WERI-Rb-1 (cell line): ENCODE measurements around the gene KSR1.

ENCODE experiments used
- DNase-seq: peaks from one replicate; pipeline ENCODE4 v3.0.0-alpha.2; 2020
- H3K27ac ChIP-seq: fragments of 250-450 bp; sonication (Bioruptor Pico); 2 replicates; pipeline ENCODE4 v1.5.1; 2020; ENCODE audit warnings: mild to moderate bottlenecking, moderate library complexity
- H3K27me3 ChIP-seq: fragments of 250-450 bp; sonication (Bioruptor Pico); 2 replicates; pipeline ENCODE4 v1.5.1; 2021; ENCODE audit warnings: mild to moderate bottlenecking, low read depth, moderate library complexity; ENCODE audit not compliant: insufficient read depth, severe bottlenecking
- H3K36me3 ChIP-seq: fragments of 250-450 bp; sonication (Bioruptor Pico); 2 replicates; pipeline ENCODE4 v1.5.1; 2020; ENCODE audit warnings: mild to moderate bottlenecking, moderate library complexity
- H3K4me3 ChIP-seq: 2 replicates; pipeline ENCODE4 v1.5.1; 2011; ENCODE audit warnings: low read depth, mild to moderate bottlenecking, control low read depth, low read length
- H3K9me3 ChIP-seq: fragments of 250-450 bp; sonication (Bioruptor Pico); 2 replicates; pipeline ENCODE4 v1.5.1; 2021; ENCODE audit warnings: mild to moderate bottlenecking, moderate library complexity; ENCODE audit not compliant: severe bottlenecking
- TF ChIP-seq, protein P1 (sequence below): IDR thresholded peaks from 2 replicates; pipeline ENCODE4 v1.5.1; 2011; ENCODE audit warnings: low read depth, mild to moderate bottlenecking, control low read depth, inconsistent platforms, low read length

Gene KSR1

DNA sequence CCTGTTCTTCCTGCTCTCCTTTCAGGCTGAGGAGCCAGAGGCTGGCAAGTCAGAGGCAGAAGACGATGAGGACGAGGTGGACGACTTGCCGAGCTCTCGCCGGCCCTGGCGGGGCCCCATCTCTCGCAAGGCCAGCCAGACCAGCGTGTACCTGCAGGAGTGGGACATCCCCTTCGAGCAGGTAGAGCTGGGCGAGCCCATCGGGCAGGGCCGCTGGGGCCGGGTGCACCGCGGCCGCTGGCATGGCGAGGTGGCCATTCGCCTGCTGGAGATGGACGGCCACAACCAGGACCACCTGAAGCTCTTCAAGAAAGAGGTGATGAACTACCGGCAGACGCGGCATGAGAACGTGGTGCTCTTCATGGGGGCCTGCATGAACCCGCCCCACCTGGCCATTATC lies 149.2 kb downstream of the KSR1 start:
- H3K4me3 ChIP-seq = no peak overlapping the region
- H3K36me3 ChIP-seq = peaks cover 77% of the 10 kb centered on the region
- TF ChIP-seq, protein P1, sequence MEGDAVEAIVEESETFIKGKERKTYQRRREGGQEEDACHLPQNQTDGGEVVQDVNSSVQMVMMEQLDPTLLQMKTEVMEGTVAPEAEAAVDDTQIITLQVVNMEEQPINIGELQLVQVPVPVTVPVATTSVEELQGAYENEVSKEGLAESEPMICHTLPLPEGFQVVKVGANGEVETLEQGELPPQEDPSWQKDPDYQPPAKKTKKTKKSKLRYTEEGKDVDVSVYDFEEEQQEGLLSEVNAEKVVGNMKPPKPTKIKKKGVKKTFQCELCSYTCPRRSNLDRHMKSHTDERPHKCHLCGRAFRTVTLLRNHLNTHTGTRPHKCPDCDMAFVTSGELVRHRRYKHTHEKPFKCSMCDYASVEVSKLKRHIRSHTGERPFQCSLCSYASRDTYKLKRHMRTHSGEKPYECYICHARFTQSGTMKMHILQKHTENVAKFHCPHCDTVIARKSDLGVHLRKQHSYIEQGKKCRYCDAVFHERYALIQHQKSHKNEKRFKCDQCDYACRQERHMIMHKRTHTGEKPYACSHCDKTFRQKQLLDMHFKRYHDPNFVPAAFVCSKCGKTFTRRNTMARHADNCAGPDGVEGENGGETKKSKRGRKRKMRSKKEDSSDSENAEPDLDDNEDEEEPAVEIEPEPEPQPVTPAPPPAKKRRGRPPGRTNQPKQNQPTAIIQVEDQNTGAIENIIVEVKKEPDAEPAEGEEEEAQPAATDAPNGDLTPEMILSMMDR = no peak
- no peaks in the 10 kb centered on the region for H3K27me3 ChIP-seq
- H3K27ac ChIP-seq = no peak overlapping the region
- H3K9me3 ChIP-seq = no peaks in the 10 kb centered on the region
- no peak for DNase-seq

DNA sequence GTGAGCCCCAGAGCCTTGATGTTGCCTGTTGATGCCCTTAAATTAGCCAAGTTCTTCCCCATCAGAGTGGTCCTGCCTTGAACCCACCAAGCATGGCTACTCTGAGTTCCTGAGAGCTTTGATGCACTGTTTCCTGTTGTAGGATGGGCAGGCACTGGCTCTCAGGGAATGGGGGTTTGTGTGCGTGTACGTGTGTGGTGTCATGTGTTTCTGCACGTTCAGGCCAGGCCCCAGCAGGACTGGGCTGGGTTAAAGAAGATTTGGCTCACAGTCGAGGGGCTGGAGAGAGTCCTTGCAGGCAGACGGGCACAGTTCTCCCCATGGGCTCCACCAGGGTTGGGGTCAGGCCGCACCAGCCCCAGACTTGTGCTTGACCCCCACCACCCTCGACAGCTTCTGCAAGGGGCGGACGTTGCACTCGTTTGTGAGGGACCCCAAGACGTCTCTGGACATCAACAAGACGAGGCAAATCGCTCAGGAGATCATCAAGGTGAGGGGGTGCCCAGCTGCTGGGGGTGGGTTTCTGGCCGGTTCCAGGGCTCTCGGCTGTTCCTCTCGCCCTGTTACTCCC lies 151.4 kb downstream of the KSR1 start:
- peaks cover 77% of the 10 kb centered on the region for H3K36me3 ChIP-seq
- H3K4me3 ChIP-seq = no peak overlapping the region
- TF ChIP-seq, protein P1 = no peak
- no peaks in the 10 kb centered on the region for H3K9me3 ChIP-seq
- no peak for DNase-seq
- H3K27ac ChIP-seq = no peak overlapping the region
- no peaks in the 10 kb centered on the region for H3K27me3 ChIP-seq

DNA sequence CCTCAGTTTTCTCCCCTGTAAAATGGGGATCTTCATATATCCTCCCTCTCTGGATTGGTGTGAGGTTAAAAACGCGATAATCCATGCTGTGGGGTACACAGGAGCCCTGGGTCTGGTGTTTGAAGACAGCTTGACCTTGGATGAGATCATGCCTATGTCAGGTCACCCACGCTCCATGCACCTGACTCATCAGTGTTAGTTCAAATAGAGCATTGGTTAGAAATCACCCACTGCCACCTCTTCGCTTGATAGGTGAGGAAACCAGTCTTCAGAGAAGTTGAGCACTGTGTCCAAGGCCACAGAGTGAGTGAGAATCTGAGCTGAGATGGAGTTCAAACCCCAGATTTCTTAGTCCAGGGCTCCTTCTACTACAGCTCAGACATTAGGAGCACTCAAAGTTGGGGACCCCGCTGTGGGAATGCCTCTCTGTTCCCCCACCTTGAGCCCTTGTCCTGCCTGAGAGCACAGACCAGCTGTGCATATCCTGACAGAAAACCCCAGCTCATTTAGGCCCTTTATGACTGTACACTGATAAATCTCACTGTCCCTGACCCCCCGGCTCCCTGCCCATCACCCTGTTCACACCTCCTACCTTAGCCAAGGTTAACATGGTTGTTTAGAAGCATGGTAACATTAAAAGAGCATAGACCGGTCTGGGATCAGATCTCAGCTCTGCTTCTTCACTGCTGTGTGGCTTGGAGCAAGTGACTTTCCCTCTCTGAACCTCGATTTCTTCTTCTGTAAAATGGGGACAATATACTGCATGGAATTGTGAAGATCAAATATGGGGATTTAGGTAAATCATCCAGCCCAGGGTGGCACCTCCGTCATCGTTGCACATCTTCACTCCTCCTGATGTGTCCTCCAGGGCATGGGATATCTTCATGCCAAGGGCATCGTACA lies 152.3 kb downstream of the KSR1 start:
- no peak for DNase-seq
- Histone ChIP-seq H3K27ac (no peak overlapping the region), H3K4me3 (no peak overlapping the region), H3K36me3 (peaks cover 84% of the 10 kb centered on the region), H3K9me3 (no peaks in the 10 kb centered on the region), H3K27me3 (no peaks in the 10 kb centered on the region)
- TF ChIP-seq, protein P1 = no peak

DNA sequence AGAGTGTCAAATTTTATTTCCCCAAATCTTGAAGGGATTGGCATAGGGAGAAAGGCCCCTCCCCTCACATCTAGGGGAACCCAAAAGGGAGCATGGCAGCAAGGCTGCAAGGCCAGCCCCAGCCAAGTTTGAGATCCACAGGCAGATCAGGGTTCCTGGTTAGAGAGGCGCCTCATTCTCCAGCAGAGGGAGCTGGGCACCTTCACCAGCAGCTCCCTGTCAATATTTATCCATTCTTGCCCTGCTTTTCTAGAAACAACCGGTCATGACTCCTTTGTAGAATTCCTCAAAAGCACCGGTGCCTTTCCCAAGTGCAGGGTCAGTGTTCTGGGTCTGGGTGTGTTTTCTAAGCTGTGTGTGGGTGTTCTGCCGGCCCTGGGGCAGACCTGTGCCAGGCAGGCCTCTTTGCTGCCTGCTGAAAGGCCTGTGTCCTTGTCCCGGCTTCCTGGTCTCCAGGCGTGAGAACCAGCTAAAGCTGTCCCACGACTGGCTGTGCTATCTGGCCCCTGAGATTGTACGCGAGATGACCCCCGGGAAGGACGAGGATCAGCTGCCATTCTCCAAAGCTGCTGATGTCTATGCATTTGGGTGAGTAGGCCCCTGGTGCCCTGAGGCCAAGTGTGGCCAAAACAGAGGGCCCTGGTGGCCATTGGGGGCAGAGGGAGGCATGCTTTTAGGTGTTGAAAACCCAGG lies 153.5 kb downstream of the KSR1 start:
- Histone ChIP-seq H3K27ac (no peak overlapping the region), H3K4me3 (no peak overlapping the region), H3K9me3 (no peaks in the 10 kb centered on the region), H3K27me3 (no peaks in the 10 kb centered on the region), H3K36me3 (peaks cover 89% of the 10 kb centered on the region)
- peak; percentile 33 for DNase-seq
- TF ChIP-seq, protein P1 = peak; percentile 73

DNA sequence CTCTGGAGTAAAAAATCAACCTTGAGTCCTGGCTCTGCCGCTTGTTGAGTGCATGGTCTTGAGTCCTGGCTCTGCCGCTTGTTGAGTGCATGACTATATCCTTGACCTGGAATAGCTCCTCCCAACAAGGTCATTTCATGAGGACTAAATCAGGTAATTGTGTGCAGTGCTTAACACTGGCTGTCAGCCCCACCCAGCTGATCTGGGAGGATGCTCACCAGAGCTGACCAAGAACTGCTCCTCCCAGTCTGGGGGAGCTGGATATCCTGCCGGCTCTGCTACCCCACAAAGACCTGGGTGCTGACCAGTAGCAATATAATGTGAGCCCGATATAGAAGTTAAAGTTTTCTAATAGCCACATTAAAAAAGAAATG lies 154.0 kb downstream of the KSR1 start:
- Histone ChIP-seq H3K27ac (no peak overlapping the region), H3K36me3 (peaks cover 89% of the 10 kb centered on the region), H3K9me3 (no peaks in the 10 kb centered on the region), H3K4me3 (no peak overlapping the region), H3K27me3 (no peaks in the 10 kb centered on the region)
- no peak for DNase-seq
- TF ChIP-seq, protein P1 = no peak
